H9 (cell line): ENCODE measurements around the gene EPC1. TPM values are rescaled to one million over a fixed set of nuclear protein-coding genes. Genes with fewer than 3 reads are reported as not detected.

ENCODE experiments used
- DNase-seq: peaks from one replicate; pipeline ENCODE4 v3.0.0-alpha.2; 2017
- H2AFZ ChIP-seq: one replicate; pipeline ENCODE4 v1.6.1; 2013; ENCODE audit warnings: mild to moderate bottlenecking, low read length, control low read depth, moderate library complexity
- H2AK5ac ChIP-seq: 2 replicates; pipeline ENCODE4 v1.6.1; 2013; ENCODE audit warnings: low read length, control low read depth, mixed read lengths; ENCODE audit not compliant: insufficient read length
- H2BK120ac ChIP-seq: one replicate; pipeline ENCODE4 v1.6.1; 2013; ENCODE audit warnings: low read depth, mild to moderate bottlenecking, low read length, control low read depth, inconsistent platforms; ENCODE audit not compliant: poor library complexity, severe bottlenecking
- H2BK12ac ChIP-seq: 2 replicates; pipeline ENCODE4 v1.6.1; 2013; ENCODE audit warnings: low read length, control low read depth, mixed read lengths, low read depth; ENCODE audit not compliant: insufficient read length
- H2BK15ac ChIP-seq: 2 replicates; pipeline ENCODE4 v1.6.1; 2013; ENCODE audit warnings: low read depth, low read length, control low read depth
- H2BK20ac ChIP-seq: one replicate; pipeline ENCODE4 v1.6.1; 2013; ENCODE audit warnings: low read depth, mild to moderate bottlenecking, low read length, control low read depth, inconsistent platforms; ENCODE audit not compliant: poor library complexity, severe bottlenecking
- H2BK5ac ChIP-seq: 2 replicates; pipeline ENCODE4 v1.6.1; 2013; ENCODE audit warnings: low read length, control low read depth, mixed read lengths; ENCODE audit not compliant: insufficient read length
- H3K14ac ChIP-seq: 2 replicates; pipeline ENCODE4 v1.6.1; 2013; ENCODE audit warnings: low read length, control low read depth; ENCODE audit not compliant: insufficient read depth
- H3K18ac ChIP-seq: 2 replicates; pipeline ENCODE4 v1.6.1; 2013; ENCODE audit warnings: low read depth, mild to moderate bottlenecking, mixed read lengths, low read length, control low read depth; ENCODE audit not compliant: insufficient read length
- H3K23ac ChIP-seq: 2 replicates; pipeline ENCODE4 v1.6.1; 2013; ENCODE audit warnings: low read length, control low read depth, mixed read lengths, low read depth; ENCODE audit not compliant: insufficient read length
- H3K23me2 ChIP-seq: 2 replicates; pipeline ENCODE4 v1.6.1; 2013; ENCODE audit warnings: low read depth, mild to moderate bottlenecking, mixed read lengths, low read length, control low read depth; ENCODE audit not compliant: insufficient read length, poor library complexity, severe bottlenecking
- H3K27ac ChIP-seq: 2 replicates; pipeline ENCODE4 v1.5.1; 2013; ENCODE audit warnings: low read length, control low read depth, mixed read lengths, low read depth; ENCODE audit not compliant: insufficient read length
- H3K27me3 ChIP-seq: 2 replicates; pipeline ENCODE4 v1.6.1; 2013; ENCODE audit warnings: low read length, control low read depth, inconsistent platforms; ENCODE audit not compliant: insufficient read depth
- H3K4ac ChIP-seq: 2 replicates; pipeline ENCODE4 v1.6.1; 2013; ENCODE audit warnings: low read depth, mild to moderate bottlenecking, control low read depth, inconsistent platforms, low read length, moderate library complexity
- H3K4me1 ChIP-seq: 2 replicates; pipeline ENCODE4 v1.6.1; 2013; ENCODE audit warnings: low read length, control low read depth, inconsistent platforms; ENCODE audit not compliant: insufficient read depth
- H3K4me2 ChIP-seq: 2 replicates; pipeline ENCODE4 v1.6.1; 2013; ENCODE audit warnings: low read length, control low read depth, mixed read lengths; ENCODE audit not compliant: insufficient read length, insufficient read depth
- H3K56ac ChIP-seq: 2 replicates; pipeline ENCODE4 v1.6.1; 2013; ENCODE audit warnings: low read depth, mild to moderate bottlenecking, mixed read lengths, low read length, control low read depth; ENCODE audit not compliant: insufficient read length
- H3K79me1 ChIP-seq: 2 replicates; pipeline ENCODE4 v1.6.1; 2013; ENCODE audit warnings: low read depth, mild to moderate bottlenecking, moderate library complexity, low read length, control low read depth, inconsistent platforms; ENCODE audit not compliant: insufficient read depth, poor library complexity, severe bottlenecking
- H3K79me2 ChIP-seq: 2 replicates; pipeline ENCODE4 v1.6.1; 2013; ENCODE audit warnings: low read length, control low read depth, inconsistent platforms; ENCODE audit not compliant: insufficient read depth
- H3K9ac ChIP-seq: 2 replicates; pipeline ENCODE4 v1.6.1; 2013; ENCODE audit warnings: low read length, control low read depth, mixed read lengths; ENCODE audit not compliant: insufficient read length; ENCODE audit errors: extremely low read depth
- H3K9me3 ChIP-seq: one replicate; pipeline ENCODE4 v1.6.1; 2013; ENCODE audit warnings: low read depth, low read length, inconsistent platforms; ENCODE audit not compliant: control insufficient read depth
- H3T11ph ChIP-seq: one replicate; pipeline ENCODE4 v1.6.1; 2013; ENCODE audit warnings: mild to moderate bottlenecking, low read length, control low read depth, inconsistent platforms
- H4K20me1 ChIP-seq: one replicate; pipeline ENCODE4 v1.6.1; 2013; ENCODE audit not compliant: control insufficient read depth, insufficient read length, insufficient read depth
- H4K5ac ChIP-seq: 2 replicates; pipeline ENCODE4 v1.6.1; 2013; ENCODE audit warnings: low read depth, mild to moderate bottlenecking, mixed read lengths, low read length, control low read depth; ENCODE audit not compliant: insufficient read length
- H4K8ac ChIP-seq: replicated peaks from 2 replicates; pipeline ENCODE4 v1.6.1; 2013; ENCODE audit warnings: low read length, control low read depth, mixed read lengths, low read depth; ENCODE audit not compliant: insufficient read length
- H4K91ac ChIP-seq: 2 replicates; pipeline ENCODE4 v1.6.1; 2013; ENCODE audit warnings: low read depth, mild to moderate bottlenecking, moderate library complexity, mixed read lengths, low read length, control low read depth; ENCODE audit not compliant: insufficient read length
- H3K27ac Mint-ChIP-seq, 3 experiments: 2 replicates in 2 of 3; 3 replicates in 1 of 3; pipeline ENCODE4 v1.8.0; 2020 to 2021; ENCODE audit warnings: mixed read lengths in 3 of 3, mild to moderate bottlenecking in 1 of 3, moderate library complexity in 1 of 3
- H3K27me3 Mint-ChIP-seq: 2 replicates; pipeline ENCODE4 v1.8.0; 2021; ENCODE audit warnings: low read depth, mild to moderate bottlenecking, moderate library complexity, mixed read lengths
- H3K36me3 Mint-ChIP-seq, 3 experiments: 2 replicates in 2 of 3; 3 replicates in 1 of 3; pipeline ENCODE4 v1.8.0; 2020 to 2021; ENCODE audit warnings: low read depth in 3 of 3, mixed read lengths in 3 of 3; ENCODE audit not compliant: insufficient read depth in 1 of 3
- H3K4me1 Mint-ChIP-seq, 2 experiments: 2 replicates each; pipeline ENCODE4 v1.8.0; 2020; ENCODE audit warnings: mixed read lengths in 2 of 2
- H3K4me3 Mint-ChIP-seq, 2 experiments: 2 replicates in 1 of 2; 3 replicates in 1 of 2; pipeline ENCODE4 v1.8.0; 2020 to 2021; ENCODE audit warnings: mild to moderate bottlenecking in 2 of 2, mixed read lengths in 2 of 2, moderate library complexity in 1 of 2
- H3K9me3 Mint-ChIP-seq, 2 experiments: 2 replicates in 1 of 2; 3 replicates in 1 of 2; pipeline ENCODE4 v1.8.0; 2020; ENCODE audit warnings: mild to moderate bottlenecking in 2 of 2, mixed read lengths in 2 of 2, moderate library complexity in 1 of 2
- WGBS: extraction: QIAGEN DNeasy Blood & Tissue Kit; methylation state at CpG from one replicate; pipeline ENCODE4 v1.1.7; 2013; ENCODE audit warnings: missing lambda C conversion rate, low lambda C conversion rate, mixed read lengths; ENCODE audit not compliant: insufficient read length; ENCODE audit errors: extremely low coverage; 5-methylcytosine and 5-hydroxymethylcytosine counted together
- total RNA-seq: library from RNA; stranded (reverse); gene quantifications from 2 replicates; pipeline ENCODE4 v1.2.1, GENCODE V29; 2021
- TF ChIP-seq, protein P1 (sequence below): fragments of 200-600 bp; sonication (generic); conservative IDR thresholded peaks from 3 replicates; pipeline ENCODE4 v1.8.0; 2021; ENCODE audit warnings: antibody characterized with exemption, mild to moderate bottlenecking

EPC1 gene
- total RNA-seq, 1 experiment from 2014 or later: 32.5 TPM

DNA sequence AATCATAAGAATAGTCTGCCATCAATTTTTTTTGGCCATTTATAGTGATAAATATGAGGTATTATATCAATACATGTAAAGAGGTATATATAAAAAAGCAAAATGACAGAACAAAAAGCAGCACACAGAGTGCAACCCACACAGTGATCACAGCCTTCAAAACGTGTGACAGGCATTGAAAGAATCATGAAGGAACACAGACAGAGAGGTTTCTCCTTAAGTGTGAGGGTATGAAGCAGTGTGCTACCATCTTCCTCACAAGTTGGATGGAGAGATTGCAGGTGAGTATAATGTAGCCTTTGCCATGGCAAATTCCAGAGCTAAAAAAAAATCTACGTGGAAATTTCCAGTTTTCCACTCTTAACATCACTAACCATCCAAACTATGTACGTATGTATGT is 19.6 kb upstream of the EPC1 start:
- H4K91ac ChIP-seq: no peak overlapping the region
- no CpG with 5 or more reads among the region's 3 CpGs for WGBS
- no peaks in the 10 kb centered on the region for H3K23me2 ChIP-seq
- no peak overlapping the region for H3T11ph ChIP-seq
- no peaks in the 10 kb centered on the region for H3K4me1 ChIP-seq
- no peak overlapping the region for H3K14ac ChIP-seq
- H3K27ac Mint-ChIP-seq: no peak overlapping the region
- no peak overlapping the region for H3K23ac ChIP-seq
- 0 out of 7 replicates have a peak, but pooled peaks cover 0 to 4% (median 0%) of the 10 kb centered on the region in 3 experiments for H3K36me3 Mint-ChIP-seq
- H3K4ac ChIP-seq: no peak overlapping the region
- H2BK120ac ChIP-seq: no peak overlapping the region
- H3K4me1 Mint-ChIP-seq: peaks cover 17 to 21% of the 10 kb centered on the region in 2 experiments
- H2BK15ac ChIP-seq: no peak overlapping the region
- H2BK12ac ChIP-seq: no peak overlapping the region
- no peak overlapping the region for H3K9ac ChIP-seq
- no peak overlapping the region for H2AFZ ChIP-seq
- no peaks in the 10 kb centered on the region for H3K9me3 ChIP-seq
- H3K4me2 ChIP-seq: no peak overlapping the region
- no peak overlapping the region for H4K5ac ChIP-seq
- H3K27ac ChIP-seq: no peak overlapping the region
- H2BK20ac ChIP-seq: no peak overlapping the region
- no peak overlapping the region for H4K8ac ChIP-seq
- no peak overlapping the region for H2BK5ac ChIP-seq
- TF ChIP-seq, protein P1, sequence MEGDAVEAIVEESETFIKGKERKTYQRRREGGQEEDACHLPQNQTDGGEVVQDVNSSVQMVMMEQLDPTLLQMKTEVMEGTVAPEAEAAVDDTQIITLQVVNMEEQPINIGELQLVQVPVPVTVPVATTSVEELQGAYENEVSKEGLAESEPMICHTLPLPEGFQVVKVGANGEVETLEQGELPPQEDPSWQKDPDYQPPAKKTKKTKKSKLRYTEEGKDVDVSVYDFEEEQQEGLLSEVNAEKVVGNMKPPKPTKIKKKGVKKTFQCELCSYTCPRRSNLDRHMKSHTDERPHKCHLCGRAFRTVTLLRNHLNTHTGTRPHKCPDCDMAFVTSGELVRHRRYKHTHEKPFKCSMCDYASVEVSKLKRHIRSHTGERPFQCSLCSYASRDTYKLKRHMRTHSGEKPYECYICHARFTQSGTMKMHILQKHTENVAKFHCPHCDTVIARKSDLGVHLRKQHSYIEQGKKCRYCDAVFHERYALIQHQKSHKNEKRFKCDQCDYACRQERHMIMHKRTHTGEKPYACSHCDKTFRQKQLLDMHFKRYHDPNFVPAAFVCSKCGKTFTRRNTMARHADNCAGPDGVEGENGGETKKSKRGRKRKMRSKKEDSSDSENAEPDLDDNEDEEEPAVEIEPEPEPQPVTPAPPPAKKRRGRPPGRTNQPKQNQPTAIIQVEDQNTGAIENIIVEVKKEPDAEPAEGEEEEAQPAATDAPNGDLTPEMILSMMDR: no peak
- H3K79me1 ChIP-seq: peaks cover 4% of the 10 kb centered on the region
- no peak overlapping the region for H3K18ac ChIP-seq
- H3K56ac ChIP-seq: no peak overlapping the region
- H2AK5ac ChIP-seq: no peak overlapping the region
- H3K27me3 ChIP-seq: no peaks in the 10 kb centered on the region
- no peak for DNase-seq
- H3K4me3 Mint-ChIP-seq: no peak overlapping the region
- no peaks in the 10 kb centered on the region for H4K20me1 ChIP-seq
- no peaks in the 10 kb centered on the region for H3K9me3 Mint-ChIP-seq
- no peaks in the 10 kb centered on the region for H3K79me2 ChIP-seq
- no peaks in the 10 kb centered on the region for H3K27me3 Mint-ChIP-seq
